Stimulated activated CD4-positive, alpha-beta T cell treated with anti-CD3 and anti-CD28 coated beads, TNF-alpha, amount 100 ng/mL, for 1 hour (primary cell): ENCODE data around the gene ASB2.
A peak's percentile ranks its signal among the peaks of the same experiment; 100 is the strongest.

Experiments used
- DNase-seq, 3 donors: peaks; one replicate each; pipeline ENCODE4 v3.0.0-alpha.2; 2020; ENCODE audit warnings: low read depth in 3 of 3, low spot score in 1 of 3

Gene ASB2

GRCh38 chr14:93962701-93963601, 13.4 kb downstream of the ASB2 start:
- DNase-seq, result no peak

- DNase-seq, result no peak
These were observed 14.8 kb downstream of the ASB2 start for GRCh38 chr14:93961620-93962019.

- DNase-seq, result no peak
These were observed 15.5 kb downstream of the ASB2 start for GRCh38 chr14:93960774-93961438.

DNA sequence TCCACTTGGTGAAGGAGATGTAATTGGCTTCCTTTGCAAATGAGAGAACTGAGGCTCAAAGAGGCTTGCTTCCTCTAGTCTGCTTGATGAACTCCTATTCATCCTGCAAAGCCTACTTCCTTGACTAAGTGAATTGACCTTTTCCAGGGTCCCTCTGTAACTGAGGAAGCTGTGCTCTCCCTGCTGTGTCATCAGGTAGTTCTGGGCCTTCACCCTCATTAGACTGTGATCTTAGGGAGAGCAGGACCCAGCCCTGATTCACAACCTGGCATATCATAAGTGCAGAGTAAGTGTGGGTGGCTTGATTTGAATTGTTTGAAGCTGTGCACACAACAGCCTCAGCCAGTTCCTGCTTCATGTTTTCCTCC, 16.3 kb downstream of the ASB2 start:
- no peak for DNase-seq

- DNase-seq, result peak; percentile 74 to 83 (median 82)
These were observed 16.9 kb downstream of the ASB2 start for GRCh38 chr14:93959239-93960107.

DNA sequence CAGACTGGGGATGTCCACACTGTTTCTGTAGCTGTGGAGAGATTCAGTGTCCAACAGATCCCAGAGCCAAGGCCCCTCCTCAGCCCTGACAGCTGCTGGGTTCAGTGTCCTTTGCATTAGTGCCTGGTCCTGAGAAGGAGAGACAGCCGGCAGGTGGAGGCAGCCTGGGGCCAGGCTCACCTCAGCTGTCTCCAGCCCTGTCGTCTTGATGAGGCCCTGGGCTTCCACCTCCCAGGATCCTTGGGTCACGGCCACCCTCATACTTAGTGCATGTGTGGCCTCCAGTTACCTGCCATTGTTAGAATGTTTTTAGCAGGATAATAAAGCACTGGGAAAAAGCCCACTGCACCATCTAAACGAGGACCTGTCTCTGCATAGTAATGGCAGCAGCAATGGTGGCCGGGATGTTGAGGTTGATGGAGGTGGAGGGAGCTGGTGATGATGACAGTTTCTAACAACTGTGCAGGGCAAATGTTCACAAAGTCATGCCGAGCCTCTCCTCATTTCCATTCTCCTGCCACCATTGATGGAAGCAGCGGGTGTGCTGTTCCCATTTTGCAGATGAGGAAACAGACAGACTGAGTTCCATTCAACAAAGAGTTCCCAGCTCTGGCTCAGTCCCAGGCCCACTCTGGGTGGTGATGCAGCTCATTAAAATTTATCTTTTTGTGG, 17.7 kb downstream of the ASB2 start:
- no peak for DNase-seq

- DNase-seq, result no peak
These were observed 18.4 kb downstream of the ASB2 start for GRCh38 chr14:93957751-93958566.

DNA sequence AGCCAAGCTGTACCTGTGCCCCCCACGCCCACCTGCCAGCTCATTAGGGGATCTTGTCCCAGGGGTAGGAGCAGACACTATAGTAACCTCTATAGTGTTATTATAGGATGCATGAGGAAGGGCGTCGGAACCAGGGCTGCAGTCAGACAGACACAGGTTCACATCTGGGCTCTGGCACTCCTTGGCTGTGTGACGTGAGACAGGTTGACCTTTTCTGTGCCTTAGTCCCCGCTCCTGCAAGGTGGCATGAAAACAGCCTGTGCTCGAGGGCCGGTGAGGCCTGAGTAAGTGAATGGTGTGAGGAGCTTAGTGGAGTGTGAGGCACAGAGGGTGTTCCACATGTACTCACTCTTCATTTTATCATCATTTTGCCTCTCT, 19.0 kb downstream of the ASB2 start:
- DNase-seq, result no peak

DNA sequence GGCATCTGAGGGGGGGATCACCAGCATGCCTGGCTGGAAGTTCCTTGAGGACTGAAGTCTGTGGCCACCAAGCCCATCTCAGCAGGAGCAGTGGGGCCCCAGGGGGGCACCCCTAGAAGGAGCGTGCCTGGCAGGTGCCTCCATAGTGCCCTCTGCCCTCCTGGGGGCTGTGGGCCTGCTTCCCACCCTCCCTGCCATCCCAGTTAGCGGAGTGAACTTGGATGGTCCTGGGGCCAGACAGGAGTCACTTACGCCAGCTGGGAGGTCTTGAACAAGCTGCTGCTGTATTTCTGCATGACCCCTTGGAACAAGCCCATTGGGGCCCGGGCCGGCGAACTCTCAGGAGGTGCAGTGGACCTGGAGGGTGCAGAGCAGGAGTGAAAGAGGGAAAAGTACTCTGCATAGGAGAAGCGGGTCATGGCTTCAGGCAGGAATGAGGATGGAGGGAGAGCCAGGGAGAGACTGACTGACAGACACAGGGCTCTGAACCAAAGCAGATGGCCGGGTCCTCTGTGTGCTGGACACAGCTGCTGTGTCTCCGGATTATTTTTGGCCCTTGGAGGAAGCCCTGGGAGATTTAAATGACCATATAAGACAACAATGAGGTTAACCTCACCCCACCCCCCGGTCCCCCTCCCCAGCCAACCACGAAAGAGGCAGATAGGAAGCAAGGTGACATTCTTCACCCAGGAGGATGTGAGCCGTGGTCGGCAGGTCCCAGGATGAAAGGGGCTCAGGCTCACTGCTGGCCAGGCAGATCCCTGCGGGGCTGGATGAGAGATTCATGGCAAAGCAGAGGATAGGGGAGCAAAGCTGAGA, 19.6 kb downstream of the ASB2 start:
- DNase-seq, result no peak

DNA sequence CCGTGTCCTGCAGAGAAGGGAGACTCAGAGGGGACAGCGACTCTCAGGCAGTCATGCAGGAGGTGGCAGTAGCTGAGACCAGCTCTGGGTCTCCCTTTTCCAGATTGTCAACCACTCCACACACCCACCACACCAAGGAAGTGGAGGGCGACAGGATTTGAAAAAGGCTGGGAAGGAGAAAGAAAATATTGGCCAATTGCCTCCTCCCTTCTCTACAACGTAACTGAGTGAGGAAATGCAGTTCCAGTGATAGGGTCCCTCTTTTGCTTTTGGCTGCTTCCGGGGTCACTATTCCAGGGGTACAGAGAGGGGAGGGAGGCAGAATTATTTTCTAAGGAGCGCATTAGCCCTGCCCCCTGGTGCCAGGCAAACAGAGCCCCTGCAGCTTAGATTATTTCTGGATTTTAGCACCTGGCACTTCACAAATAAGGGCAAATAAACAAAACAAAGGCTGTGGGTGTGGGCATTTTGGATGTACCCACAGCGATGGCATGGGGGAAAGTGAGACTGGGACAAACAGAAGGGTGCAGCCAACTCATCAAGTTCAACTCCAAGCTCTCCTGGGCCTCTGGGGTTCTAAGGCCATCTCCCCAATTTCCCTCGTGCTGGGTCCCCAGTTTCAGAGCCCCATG, 20.4 kb downstream of the ASB2 start:
- no peak for DNase-seq

DNA sequence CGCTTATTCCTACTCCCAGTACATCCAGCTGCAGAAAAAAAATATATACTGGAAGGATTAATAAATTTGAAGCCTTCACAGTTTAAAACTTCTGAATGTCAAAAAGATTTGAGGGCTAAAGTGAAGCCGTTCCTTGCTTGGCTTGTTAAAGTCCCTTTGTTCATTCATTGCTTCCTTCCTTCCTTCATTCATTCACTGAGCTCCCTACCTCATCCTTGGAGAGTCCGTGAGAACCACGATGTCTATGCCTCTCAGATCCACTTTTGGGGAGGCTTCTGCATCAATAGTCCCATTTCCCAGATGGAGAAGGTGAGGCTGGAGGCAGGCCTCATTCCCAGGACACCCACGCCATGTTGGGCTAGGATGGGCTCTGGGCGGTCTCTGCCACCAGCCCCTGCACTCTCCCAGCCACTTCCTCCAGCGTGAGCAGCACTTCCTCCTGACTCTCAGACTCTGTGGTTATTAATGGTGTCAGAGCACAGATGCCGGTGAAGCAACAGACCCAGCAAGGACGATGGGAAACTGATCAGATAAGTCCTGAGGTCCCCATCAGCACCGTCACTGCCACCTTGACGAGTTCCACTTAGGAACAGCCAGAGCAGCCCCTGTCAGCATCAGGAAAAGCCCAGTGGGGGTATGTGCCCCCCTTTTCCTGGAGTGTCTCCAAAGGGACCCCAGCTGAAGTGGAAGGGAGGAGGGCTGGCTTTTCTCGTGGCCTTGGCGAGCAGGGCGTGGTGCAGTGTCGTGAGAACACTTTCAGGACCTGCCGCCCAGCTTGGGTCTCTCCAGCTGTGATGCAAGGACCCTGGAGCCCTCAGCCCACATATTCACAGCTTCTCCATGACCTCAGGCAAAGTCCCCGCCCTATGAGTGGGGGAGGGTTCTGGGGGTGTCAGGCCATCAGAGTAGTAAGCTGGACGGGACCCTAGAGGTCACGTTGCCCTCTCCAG, 21.2 kb downstream of the ASB2 start:
- DNase-seq, result no peak

DNA sequence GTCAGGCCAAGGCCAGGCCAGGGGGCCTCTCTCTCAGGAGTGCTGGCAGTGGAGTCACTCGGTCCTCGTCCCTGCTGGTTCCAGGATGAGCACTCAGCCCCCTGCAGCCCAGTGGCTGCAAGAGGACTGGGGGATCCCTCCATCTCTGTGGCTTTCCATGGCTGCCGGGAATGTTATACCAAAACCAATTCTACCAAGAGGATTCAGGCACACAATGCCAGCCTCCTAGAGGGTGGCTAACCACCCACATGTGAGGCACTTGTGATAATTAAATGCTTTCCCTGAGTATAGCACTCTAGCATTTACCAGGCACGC, 21.9 kb downstream of the ASB2 start:
- no peak for DNase-seq

DNA sequence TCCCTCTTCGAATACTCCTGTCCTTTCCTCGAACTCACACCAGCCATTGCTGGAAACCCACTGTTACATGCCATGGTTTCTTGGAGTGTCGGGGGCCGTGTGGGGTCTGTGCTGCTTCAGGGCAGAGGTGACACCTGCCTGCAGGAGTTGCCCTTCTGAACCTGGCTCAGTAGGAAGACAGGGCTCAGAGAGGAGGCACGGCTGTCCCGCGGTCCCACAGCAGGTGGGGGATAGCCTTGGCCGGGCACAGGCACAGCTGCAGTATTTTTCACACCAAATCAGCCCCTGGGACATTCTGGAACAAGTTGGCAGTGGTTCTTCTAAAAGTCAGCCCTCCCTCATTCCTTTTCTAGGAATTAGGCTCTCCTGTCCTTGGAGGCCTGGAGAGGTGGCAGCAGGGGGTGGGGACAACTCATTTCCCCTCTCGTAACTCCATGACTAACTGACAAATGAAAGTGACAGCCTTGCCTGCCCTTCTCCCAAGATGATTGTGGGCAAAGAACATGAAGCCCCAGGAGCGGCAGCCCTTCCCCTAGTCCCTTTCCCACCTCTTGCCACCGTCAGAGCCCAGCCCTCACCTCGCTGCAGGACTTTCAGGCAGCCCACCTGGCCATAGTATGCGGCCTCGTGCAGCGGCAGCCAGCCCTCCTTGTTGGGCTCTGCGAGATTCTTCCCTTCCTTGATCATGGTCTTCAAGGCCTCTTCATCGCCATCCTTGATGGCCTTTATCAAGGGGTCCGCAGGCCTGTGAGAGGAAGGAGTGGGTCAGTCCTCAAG, 22.4 kb downstream of the ASB2 start:
- DNase-seq, result no peak

DNA sequence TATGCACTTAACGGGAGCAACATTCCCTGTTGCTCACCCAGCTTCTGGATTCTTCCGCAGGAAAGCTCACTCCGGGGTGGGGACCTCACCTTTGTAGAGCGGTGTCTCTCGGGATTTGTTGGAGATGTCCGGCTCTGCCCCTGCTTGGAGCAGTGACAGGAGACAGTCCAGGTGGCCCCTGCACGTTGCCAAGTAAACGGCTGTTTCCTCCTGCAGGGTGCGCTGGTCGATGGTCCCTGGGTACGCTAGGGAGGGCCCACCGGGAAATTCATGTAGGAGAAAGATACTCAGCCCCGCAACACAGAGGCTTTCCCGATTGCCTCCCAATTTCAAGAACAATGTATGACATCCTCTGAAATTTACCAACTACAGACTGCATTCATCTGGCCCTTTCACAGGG, 23.1 kb downstream of the ASB2 start:
- DNase-seq, result no peak

DNA sequence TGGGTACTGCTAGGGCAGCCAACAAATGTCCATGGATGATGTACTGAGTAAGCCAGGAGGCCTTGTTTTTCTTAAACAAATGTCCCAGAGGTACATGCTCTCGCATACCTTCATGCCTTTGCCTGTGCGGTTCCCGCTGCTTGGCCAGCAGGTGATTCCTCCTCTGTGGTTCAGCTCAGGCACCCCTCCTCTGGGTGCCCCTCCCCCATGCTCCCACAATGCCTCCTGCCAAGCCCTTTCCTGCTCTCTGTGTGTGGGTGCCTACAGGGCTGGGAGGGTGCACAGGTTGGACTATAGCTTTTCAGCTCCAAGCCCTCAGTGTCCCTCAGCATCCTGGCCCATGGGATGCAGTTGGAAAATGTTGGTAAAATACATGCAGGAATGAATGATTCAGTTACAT, 23.5 kb downstream of the ASB2 start:
- no peak for DNase-seq

- DNase-seq, result no peak
These were observed 24.5 kb downstream of the ASB2 start for GRCh38 chr14:93951635-93952540.
